Right ventricle myocardium superior (tissue), 1 donor: ENCODE measurements around the gene MAP4K2. TPM values are rescaled to one million over a fixed set of nuclear protein-coding genes. Genes with fewer than 3 reads are reported as not detected.

Experiments used
- ATAC-seq: fragments of 200-7000 bp; cut with Tn5 transposase; one replicate; pipeline ENCODE4 v1.9.1; 2020; ENCODE audit warnings: mild to moderate bottlenecking; ENCODE audit not compliant: poor library complexity
- DNase-seq: peaks from one replicate; pipeline ENCODE4 v3.0.0-alpha.2; 2020
- intact Hi-C: fragments of 100-400 bp; cut with DNase I; formaldehyde crosslinking; loops from one replicate; pipeline ENCODE4 v1.11.2; 2022
- total RNA-seq: library from RNA; stranded (reverse); fragmentation: NEBNext Ultra II Directional; extraction: Animal tissue kit (Norgen Biotek cat#: 25700); gene quantifications from one replicate; pipeline ENCODE4 v1.2.1, GENCODE V29; 2021
- donor health status: DM: no; HTN: yes; CAD: no; lungs with severe emphysema.

MAP4K2 gene
- total RNA-seq, 1 donor from 2014 or later, result 7.7 TPM

GRCh38 chr11:64841592-64842365 is 38.8 kb upstream of the MAP4K2 start:
- intact Hi-C loops, result loop anchor here (10.0 kb wide), 2 partner anchors 173 to 273 kb away; partner anchors contain the start of genes ARL2, TM7SF2 and ZNHIT2
- no peak for ATAC-seq
- DNase-seq, result no peak

- ATAC-seq, result no peak
- DNase-seq, result no peak
- intact Hi-C loops, result loop anchor here (10.0 kb wide), 2 partner anchors 175 to 275 kb away; partner anchors contain the start of genes ARL2, TM7SF2 and ZNHIT2
Observed at GRCh38 chr11:64839887-64840782, 37.1 kb upstream of the MAP4K2 start.

- intact Hi-C loops, result no loop called here
- DNase-seq (no peak), ATAC-seq (no peak)
Observed at GRCh38 chr11:64839335-64839734, 36.3 kb upstream of the MAP4K2 start.

- DNase-seq, result no peak
- no peak for ATAC-seq
- intact Hi-C loops, result no loop called here
Observed at GRCh38 chr11:64838600-64839334, 35.8 kb upstream of the MAP4K2 start.

GRCh38 chr11:64837887-64838351 is 34.9 kb upstream of the MAP4K2 start:
- intact Hi-C loops, result no loop called here
- no peak for ATAC-seq
- no peak for DNase-seq

- intact Hi-C loops, result no loop called here
- DNase-seq (no peak), ATAC-seq (no peak)
Observed at GRCh38 chr11:64836448-64837072, 33.5 kb upstream of the MAP4K2 start.

- intact Hi-C loops, result no loop called here
- ATAC-seq, result no peak
- no peak for DNase-seq
Observed at GRCh38 chr11:64835616-64836447, 32.8 kb upstream of the MAP4K2 start.

- ATAC-seq (no peak), DNase-seq (no peak)
Observed at GRCh38 chr11:64834723-64835615, 32.0 kb upstream of the MAP4K2 start.

GRCh38 chr11:64834031-64834722 is 31.2 kb upstream of the MAP4K2 start:
- intact Hi-C loops, result no loop called here
- no peak for DNase-seq
- no peak for ATAC-seq

More at GRCh38 chr11:64834723-64835615, 32.0 kb upstream of the MAP4K2 start:
- intact Hi-C loops, result no loop called here

- DNase-seq (no peak), ATAC-seq (no peak)
Observed at GRCh38 chr11:64833509-64833908, 30.5 kb upstream of the MAP4K2 start.

GRCh38 chr11:64833198-64833502 is 30.1 kb upstream of the MAP4K2 start:
- DNase-seq (no peak), ATAC-seq (no peak)
- intact Hi-C loops, result no loop called here

More at GRCh38 chr11:64833509-64833908, 30.5 kb upstream of the MAP4K2 start:
- intact Hi-C loops, result no loop called here

- no peak for DNase-seq
- no peak for ATAC-seq
- intact Hi-C loops, result no loop called here
Observed at GRCh38 chr11:64832467-64833197, 29.6 kb upstream of the MAP4K2 start.

- intact Hi-C loops, result no loop called here
- DNase-seq (no peak), ATAC-seq (no peak)
Observed at GRCh38 chr11:64831411-64831891, 28.4 kb upstream of the MAP4K2 start.

- no peak for DNase-seq
Observed at GRCh38 chr11:64829536-64830251, 26.7 kb upstream of the MAP4K2 start.

GRCh38 chr11:64827451-64827839 is 24.4 kb upstream of the MAP4K2 start:
- ATAC-seq, result no peak
- DNase-seq, result no peak
- intact Hi-C loops, result no loop called here

More at GRCh38 chr11:64829536-64830251, 26.7 kb upstream of the MAP4K2 start:
- intact Hi-C loops, result no loop called here
- ATAC-seq, result no peak
